ENCODE measurements around the gene DNAH1. TPM values are rescaled to one million over a fixed set of nuclear protein-coding genes. Genes with fewer than 3 reads are reported as not detected.

DNAH1 gene
- total and polyA plus RNA-seq, 2 experiments from 2014 or later: 0.81 to 1.8 TPM

GRCh38 chr3:52333869-52334557, 17.9 kb downstream of the DNAH1 start:
- no peak overlapping the region for H3K4me2 ChIP-seq
- no peaks in the 10 kb centered on the region for H4K20me1 ChIP-seq (replicated peaks; ENCODE audit: insufficient read depth)
- no peaks in the 10 kb centered on the region for H3K36me3 Mint-ChIP-seq (ENCODE audit: low read depth)
- no peaks in the 10 kb centered on the region for H3K36me3 ChIP-seq (ENCODE audit: insufficient read depth)
- no peaks in the 10 kb centered on the region for H3K9me3 Mint-ChIP-seq
- no peaks in the 10 kb centered on the region for H3K79me2 ChIP-seq (replicated peaks; ENCODE audit: insufficient read depth)
- no peaks in the 10 kb centered on the region for H3K27me3 ChIP-seq (ENCODE audit: insufficient read depth)
- no peaks in the 10 kb centered on the region for H3K4me1 Mint-ChIP-seq
- DNase-seq (ENCODE audit: low spot score) (no peak), ATAC-seq (no peak)
- H3K27me3 Mint-ChIP-seq (ENCODE audit: insufficient read depth, low read depth, poor library complexity): peaks cover 6% of the 10 kb centered on the region
- no peaks in the 10 kb centered on the region for H3K4me1 ChIP-seq (ENCODE audit: insufficient read depth)
- no peak overlapping the region for H3K27ac ChIP-seq (ENCODE audit: low read depth)
- no peaks in the 10 kb centered on the region for H3K9me2 ChIP-seq (ENCODE audit: insufficient read depth)
- no peak overlapping the region for H3K27ac Mint-ChIP-seq
- H2AFZ ChIP-seq: no peak overlapping the region
- H3K4me3 Mint-ChIP-seq: no peak overlapping the region
- no peak for TF ChIP-seq STAT1 (IDR thresholded peaks at IDR 0.05; ENCODE audit: unreplicated experiment)
- no peak for TF ChIP-seq NANOG (IDR thresholded peaks at IDR 0.05; ENCODE audit: borderline replicate concordance)
- TF ChIP-seq, protein P1, sequence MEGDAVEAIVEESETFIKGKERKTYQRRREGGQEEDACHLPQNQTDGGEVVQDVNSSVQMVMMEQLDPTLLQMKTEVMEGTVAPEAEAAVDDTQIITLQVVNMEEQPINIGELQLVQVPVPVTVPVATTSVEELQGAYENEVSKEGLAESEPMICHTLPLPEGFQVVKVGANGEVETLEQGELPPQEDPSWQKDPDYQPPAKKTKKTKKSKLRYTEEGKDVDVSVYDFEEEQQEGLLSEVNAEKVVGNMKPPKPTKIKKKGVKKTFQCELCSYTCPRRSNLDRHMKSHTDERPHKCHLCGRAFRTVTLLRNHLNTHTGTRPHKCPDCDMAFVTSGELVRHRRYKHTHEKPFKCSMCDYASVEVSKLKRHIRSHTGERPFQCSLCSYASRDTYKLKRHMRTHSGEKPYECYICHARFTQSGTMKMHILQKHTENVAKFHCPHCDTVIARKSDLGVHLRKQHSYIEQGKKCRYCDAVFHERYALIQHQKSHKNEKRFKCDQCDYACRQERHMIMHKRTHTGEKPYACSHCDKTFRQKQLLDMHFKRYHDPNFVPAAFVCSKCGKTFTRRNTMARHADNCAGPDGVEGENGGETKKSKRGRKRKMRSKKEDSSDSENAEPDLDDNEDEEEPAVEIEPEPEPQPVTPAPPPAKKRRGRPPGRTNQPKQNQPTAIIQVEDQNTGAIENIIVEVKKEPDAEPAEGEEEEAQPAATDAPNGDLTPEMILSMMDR (conservative IDR thresholded peaks at IDR 0.05; ENCODE audit: low read depth in 2 of 2): no peak
- no peak for TF ChIP-seq EZH2phosphoT487 (IDR thresholded peaks at IDR 0.05; ENCODE audit: unreplicated experiment)
- TF ChIP-seq REST (IDR thresholded peaks at IDR 0.05; ENCODE audit: unreplicated experiment): no peak
- TF ChIP-seq CREB1 (CRISPR knock-in tag; IDR thresholded peaks at IDR 0.05; ENCODE audit: low read depth): no peak
- TF ChIP-seq ZNF331 (CRISPR knock-in tag; IDR thresholded peaks at IDR 0.05; ENCODE audit: low read depth): no peak
- no peak for TF ChIP-seq EZH2 (IDR thresholded peaks at IDR 0.05; ENCODE audit: low read depth, unreplicated experiment)
- no peak for TF ChIP-seq ZNF462 (CRISPR knock-in tag; IDR thresholded peaks at IDR 0.05)
- no peak for TF ChIP-seq JUNB (IDR thresholded peaks at IDR 0.05; ENCODE audit: unreplicated experiment)
- no peak for TF ChIP-seq POLR2AphosphoS5 (IDR thresholded peaks at IDR 0.05; ENCODE audit: low read depth)
- TF ChIP-seq ZNF114 (CRISPR knock-in tag; IDR thresholded peaks at IDR 0.05): no peak
- TF ChIP-seq, protein P2, sequence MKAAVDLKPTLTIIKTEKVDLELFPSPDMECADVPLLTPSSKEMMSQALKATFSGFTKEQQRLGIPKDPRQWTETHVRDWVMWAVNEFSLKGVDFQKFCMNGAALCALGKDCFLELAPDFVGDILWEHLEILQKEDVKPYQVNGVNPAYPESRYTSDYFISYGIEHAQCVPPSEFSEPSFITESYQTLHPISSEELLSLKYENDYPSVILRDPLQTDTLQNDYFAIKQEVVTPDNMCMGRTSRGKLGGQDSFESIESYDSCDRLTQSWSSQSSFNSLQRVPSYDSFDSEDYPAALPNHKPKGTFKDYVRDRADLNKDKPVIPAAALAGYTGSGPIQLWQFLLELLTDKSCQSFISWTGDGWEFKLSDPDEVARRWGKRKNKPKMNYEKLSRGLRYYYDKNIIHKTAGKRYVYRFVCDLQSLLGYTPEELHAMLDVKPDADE (IDR thresholded peaks at IDR 0.05): no peak
- no peaks in the 10 kb centered on the region for H3F3A ChIP-seq (replicated peaks; ENCODE audit: low read depth)
- no peak overlapping the region for H3K4me3 ChIP-seq

All from GM23338 (cell line).